IPS-NIHi11 (cell line): Measurements from ENCODE around the gene ACTG1.

Experiments
- DNase-seq: peaks from one replicate; pipeline ENCODE4 v3.0.0; 2012; ENCODE audit warnings: mixed read lengths, low spot score

The ACTG1 gene

GRCh38 chr17:81481073-81481799, 31.4 kb downstream of the ACTG1 start:
- peak; percentile 98 for DNase-seq

- no peak for DNase-seq
Measured at GRCh38 chr17:81480140-81481072, 32.2 kb downstream of the ACTG1 start.

GRCh38 chr17:81479175-81480071, 33.2 kb downstream of the ACTG1 start:
- DNase-seq = no peak

GRCh38 chr17:81478119-81478518, 34.5 kb downstream of the ACTG1 start:
- DNase-seq = no peak

- DNase-seq = no peak
Measured at GRCh38 chr17:81477173-81477572, 35.4 kb downstream of the ACTG1 start.

GRCh38 chr17:81476635-81477034, 36.0 kb downstream of the ACTG1 start:
- no peak for DNase-seq

- no peak for DNase-seq
Measured at GRCh38 chr17:81476097-81476496, 36.5 kb downstream of the ACTG1 start.

- no peak for DNase-seq
Measured at GRCh38 chr17:81474958-81475357, 37.6 kb downstream of the ACTG1 start.

GRCh38 chr17:81473019-81473418, 39.6 kb downstream of the ACTG1 start:
- no peak for DNase-seq

GRCh38 chr17:81471818-81472456, 40.7 kb downstream of the ACTG1 start:
- peak; percentile 89 for DNase-seq

- DNase-seq = no peak
Measured at GRCh38 chr17:81470944-81471817, 41.4 kb downstream of the ACTG1 start.

- DNase-seq = no peak
Measured at GRCh38 chr17:81470270-81470943, 42.2 kb downstream of the ACTG1 start.

GRCh38 chr17:81469266-81469665, 43.3 kb downstream of the ACTG1 start:
- DNase-seq = no peak

- no peak for DNase-seq
Measured at GRCh38 chr17:81468770-81469121, 43.9 kb downstream of the ACTG1 start.

- no peak for DNase-seq
Measured at GRCh38 chr17:81468111-81468769, 44.4 kb downstream of the ACTG1 start.

GRCh38 chr17:81466564-81467472, 45.8 kb downstream of the ACTG1 start:
- no peak for DNase-seq

- no peak for DNase-seq
Measured at GRCh38 chr17:81465910-81466309, 46.7 kb downstream of the ACTG1 start.

GRCh38 chr17:81464586-81464985, 48.0 kb downstream of the ACTG1 start:
- DNase-seq = no peak

- DNase-seq = no peak
Measured at GRCh38 chr17:81463506-81463905, 49.1 kb downstream of the ACTG1 start.
